Testis (tissue), 2 donors: ENCODE results near the gene EXOC6.

Source experiments
- POLR2A ChIP-seq: fragments of 450-650 bp; IDR thresholded peaks from one replicate; pipeline ENCODE4 v1.6.1; 2017; ENCODE audit warnings: antibody characterized with exemption, mild to moderate bottlenecking, moderate library complexity
- TF ChIP-seq, protein P1 (sequence below), 3 experiments: fragments of 450-650 bp in 2 of 3; fragments of 200-600 bp in 1 of 3; sonication (generic) in 1 of 3; IDR thresholded peaks; one replicate each; pipeline ENCODE4 v1.5.1; 2016 to 2019; ENCODE audit warnings: antibody characterized with exemption in 3 of 3, mild to moderate bottlenecking in 2 of 3, moderate library complexity in 1 of 3

DNA sequence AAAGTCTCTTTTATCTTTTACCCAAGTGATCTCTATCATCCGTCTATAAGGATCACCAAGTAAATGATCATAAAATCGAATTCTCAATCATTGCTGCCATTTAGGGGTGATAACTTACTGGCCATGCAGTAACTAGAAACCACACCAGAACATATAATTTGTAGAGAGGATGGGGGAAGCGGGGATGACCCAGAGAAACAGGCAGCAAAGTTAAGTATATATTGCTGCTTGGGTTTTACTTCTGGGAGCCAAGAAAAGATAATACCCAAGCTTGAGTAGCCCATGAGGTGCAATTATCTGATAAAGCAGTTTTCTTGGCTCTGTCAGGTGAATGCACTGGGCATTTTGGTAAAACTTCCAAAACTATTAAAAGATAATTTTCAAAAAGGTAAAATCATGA is 18.9 kb downstream of the EXOC6 start:
- TF ChIP-seq POLR2A: no peak
- TF ChIP-seq, protein P1, sequence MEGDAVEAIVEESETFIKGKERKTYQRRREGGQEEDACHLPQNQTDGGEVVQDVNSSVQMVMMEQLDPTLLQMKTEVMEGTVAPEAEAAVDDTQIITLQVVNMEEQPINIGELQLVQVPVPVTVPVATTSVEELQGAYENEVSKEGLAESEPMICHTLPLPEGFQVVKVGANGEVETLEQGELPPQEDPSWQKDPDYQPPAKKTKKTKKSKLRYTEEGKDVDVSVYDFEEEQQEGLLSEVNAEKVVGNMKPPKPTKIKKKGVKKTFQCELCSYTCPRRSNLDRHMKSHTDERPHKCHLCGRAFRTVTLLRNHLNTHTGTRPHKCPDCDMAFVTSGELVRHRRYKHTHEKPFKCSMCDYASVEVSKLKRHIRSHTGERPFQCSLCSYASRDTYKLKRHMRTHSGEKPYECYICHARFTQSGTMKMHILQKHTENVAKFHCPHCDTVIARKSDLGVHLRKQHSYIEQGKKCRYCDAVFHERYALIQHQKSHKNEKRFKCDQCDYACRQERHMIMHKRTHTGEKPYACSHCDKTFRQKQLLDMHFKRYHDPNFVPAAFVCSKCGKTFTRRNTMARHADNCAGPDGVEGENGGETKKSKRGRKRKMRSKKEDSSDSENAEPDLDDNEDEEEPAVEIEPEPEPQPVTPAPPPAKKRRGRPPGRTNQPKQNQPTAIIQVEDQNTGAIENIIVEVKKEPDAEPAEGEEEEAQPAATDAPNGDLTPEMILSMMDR (IDR thresholded peaks at IDR 0.05): no peak
